Measurements from ENCODE around the gene CSNK1G1.

The CSNK1G1 gene

DNA sequence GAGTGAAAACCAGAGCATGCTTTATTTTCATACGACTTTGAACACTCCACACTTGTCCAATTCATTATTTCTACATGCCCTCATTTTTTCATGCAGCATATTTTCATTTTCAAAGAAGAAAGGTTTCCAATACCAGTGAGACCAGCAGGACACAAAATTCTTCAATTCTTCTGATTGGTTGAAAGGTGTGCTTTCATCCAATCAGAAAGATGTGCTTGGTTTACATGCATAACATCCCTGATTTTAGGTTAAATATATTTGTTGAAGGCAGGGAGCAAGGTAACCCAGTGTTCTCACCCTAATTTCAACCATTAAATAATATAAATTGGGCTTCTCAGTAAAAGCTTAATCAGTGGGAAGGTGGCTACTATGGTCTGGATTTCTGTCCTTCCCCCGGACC is 145.6 kb downstream of the CSNK1G1 start:
- Histone ChIP-seq H3K4me1 (ENCODE audit: insufficient read depth, low read length) (no peaks in the 10 kb centered on the region), H3K9ac (ENCODE audit: low read depth, low read length) (no peak overlapping the region), H3K9me3 (ENCODE audit: insufficient read depth, low read depth, low read length) (no peaks in the 10 kb centered on the region), H3K4me3 (ENCODE audit: low read length) (no peak overlapping the region), H3K36me3 (ENCODE audit: insufficient read depth, low read depth, low read length) (peaks cover 25% of the 10 kb centered on the region), H3K27ac (ENCODE audit: low read length) (no peak overlapping the region), H3K27me3 (ENCODE audit: insufficient read depth, low read length) (no peaks in the 10 kb centered on the region)

DNA sequence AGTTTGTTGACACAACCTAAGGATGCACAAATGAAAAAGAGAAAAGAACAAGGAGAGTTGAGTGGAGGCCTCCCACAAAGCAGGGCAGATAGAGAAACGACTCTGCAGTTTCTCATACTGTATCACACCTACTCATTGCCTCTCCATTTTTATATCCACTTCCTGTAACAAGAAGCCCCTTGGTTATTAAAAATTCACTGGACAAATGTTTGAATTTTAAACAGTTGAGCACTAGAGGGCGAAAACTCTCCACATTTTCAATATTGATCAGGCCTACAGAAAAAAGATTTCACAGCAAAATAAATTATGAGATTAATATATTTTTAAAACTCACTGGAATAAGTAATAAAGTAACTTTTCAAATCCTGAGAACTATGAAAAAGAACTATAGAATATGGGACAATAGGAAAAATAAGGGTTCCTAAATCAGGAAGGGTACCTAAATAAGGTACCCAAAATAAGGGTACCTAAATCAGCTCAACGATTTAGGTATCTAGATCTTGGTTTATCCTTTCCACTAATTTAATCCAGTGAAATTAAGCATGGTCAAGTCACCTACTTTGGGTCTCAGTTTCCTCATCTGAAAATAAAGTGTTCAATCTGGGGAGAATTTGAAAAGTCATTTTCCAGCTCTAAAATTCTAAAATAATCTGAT is 146.2 kb downstream of the CSNK1G1 start:
- Histone ChIP-seq H3K9ac (ENCODE audit: low read depth, low read length) (no peak overlapping the region), H3K36me3 (ENCODE audit: insufficient read depth, low read depth, low read length) (peaks cover 26% of the 10 kb centered on the region), H3K27ac (ENCODE audit: low read length) (no peak overlapping the region), H3K27me3 (ENCODE audit: insufficient read depth, low read length) (no peaks in the 10 kb centered on the region), H3K4me1 (ENCODE audit: insufficient read depth, low read length) (no peaks in the 10 kb centered on the region), H3K4me3 (ENCODE audit: low read length) (no peak overlapping the region), H3K9me3 (ENCODE audit: insufficient read depth, low read depth, low read length) (no peaks in the 10 kb centered on the region)

GRCh38 chr15:64205202-64205601 is 150.8 kb downstream of the CSNK1G1 start:
- peaks cover 27% of the 10 kb centered on the region for H3K36me3 ChIP-seq (ENCODE audit: insufficient read depth, low read depth, low read length)
- no peak overlapping the region for H3K4me3 ChIP-seq (ENCODE audit: low read length)
- H3K27me3 ChIP-seq (ENCODE audit: insufficient read depth, low read length) = no peaks in the 10 kb centered on the region
- H3K9me3 ChIP-seq (ENCODE audit: insufficient read depth, low read depth, low read length) = no peaks in the 10 kb centered on the region
- H3K4me1 ChIP-seq (ENCODE audit: insufficient read depth, low read length) = no peaks in the 10 kb centered on the region
- no peak overlapping the region for H3K9ac ChIP-seq (ENCODE audit: low read depth, low read length)
- no peak overlapping the region for H3K27ac ChIP-seq (ENCODE audit: low read length)

GRCh38 chr15:64197425-64197824 is 158.5 kb downstream of the CSNK1G1 start:
- Histone ChIP-seq H3K9me3 (ENCODE audit: insufficient read depth, low read depth, low read length) (no peaks in the 10 kb centered on the region), H3K4me3 (ENCODE audit: low read length) (no peak overlapping the region), H3K36me3 (ENCODE audit: insufficient read depth, low read depth, low read length) (peaks cover 6% of the 10 kb centered on the region; the same call in 1 of the 2 replicates), H3K4me1 (ENCODE audit: insufficient read depth, low read length) (no peaks in the 10 kb centered on the region), H3K9ac (ENCODE audit: low read depth, low read length) (no peak overlapping the region), H3K27me3 (ENCODE audit: insufficient read depth, low read length) (no peaks in the 10 kb centered on the region), H3K27ac (ENCODE audit: low read length) (no peak overlapping the region)

- Histone ChIP-seq H3K4me3 (ENCODE audit: low read length) (no peak overlapping the region), H3K9me3 (ENCODE audit: insufficient read depth, low read depth, low read length) (no peaks in the 10 kb centered on the region), H3K36me3 (ENCODE audit: insufficient read depth, low read depth, low read length) (no peaks in the 10 kb centered on the region), H3K4me1 (ENCODE audit: insufficient read depth, low read length) (no peaks in the 10 kb centered on the region), H3K27me3 (ENCODE audit: insufficient read depth, low read length) (no peaks in the 10 kb centered on the region), H3K27ac (ENCODE audit: low read length) (no peak overlapping the region), H3K9ac (ENCODE audit: low read depth, low read length) (no peak overlapping the region)
Observed at GRCh38 chr15:64193971-64194370, 162.0 kb downstream of the CSNK1G1 start.

GRCh38 chr15:64191971-64192830 is 163.8 kb downstream of the CSNK1G1 start:
- Histone ChIP-seq H3K9ac (ENCODE audit: low read depth, low read length) (no peak overlapping the region), H3K9me3 (ENCODE audit: insufficient read depth, low read depth, low read length) (no peaks in the 10 kb centered on the region), H3K4me3 (ENCODE audit: low read length) (no peak overlapping the region), H3K4me1 (ENCODE audit: insufficient read depth, low read length) (no peaks in the 10 kb centered on the region), H3K27me3 (ENCODE audit: insufficient read depth, low read length) (no peaks in the 10 kb centered on the region), H3K36me3 (ENCODE audit: insufficient read depth, low read depth, low read length) (no peaks in the 10 kb centered on the region), H3K27ac (ENCODE audit: low read length) (no peak overlapping the region)

DNA sequence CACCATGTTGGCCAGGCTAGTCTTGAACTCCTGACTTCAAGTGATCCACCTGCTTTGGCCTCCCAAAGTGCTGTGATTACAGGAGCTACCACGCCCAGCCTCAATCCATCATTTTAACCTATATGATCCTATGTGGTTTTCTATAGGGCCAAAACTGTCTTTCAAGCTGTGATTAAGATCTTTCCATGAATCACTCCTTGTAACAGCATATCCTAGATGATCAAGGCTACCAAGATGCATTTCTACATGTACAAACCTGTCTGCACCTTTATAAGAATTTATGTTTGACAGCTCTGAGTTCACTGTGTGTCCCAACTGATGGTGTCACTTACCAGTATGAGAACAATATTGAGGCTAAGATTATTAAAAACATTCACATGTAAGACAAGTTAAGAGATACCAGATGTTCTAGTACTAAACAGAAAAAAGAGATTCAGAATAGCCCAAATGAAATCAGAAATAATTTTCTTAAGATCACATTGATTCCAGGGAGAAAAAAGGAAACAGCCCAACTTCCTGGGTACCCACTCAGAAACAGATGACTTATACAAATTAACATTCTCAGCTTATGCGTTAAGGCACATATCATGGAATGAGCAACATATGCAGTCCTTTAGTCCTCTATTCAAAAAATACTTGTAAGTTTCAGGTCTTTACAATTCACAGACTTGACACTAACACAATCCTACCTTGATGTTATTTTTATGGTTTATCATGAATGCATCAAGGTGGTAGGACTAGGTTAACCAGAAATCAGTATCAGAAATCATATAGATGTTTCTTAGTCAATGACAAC is 168.4 kb downstream of the CSNK1G1 start:
- no peak overlapping the region for H3K27ac ChIP-seq (ENCODE audit: low read length)
- H3K9ac ChIP-seq (ENCODE audit: low read depth, low read length) = no peak overlapping the region
- no peaks in the 10 kb centered on the region for H3K9me3 ChIP-seq (ENCODE audit: insufficient read depth, low read depth, low read length)
- H3K4me3 ChIP-seq (ENCODE audit: low read length) = no peak overlapping the region
- no peaks in the 10 kb centered on the region for H3K4me1 ChIP-seq (ENCODE audit: insufficient read depth, low read length)
- H3K27me3 ChIP-seq (ENCODE audit: insufficient read depth, low read length) = no peaks in the 10 kb centered on the region
- H3K36me3 ChIP-seq (ENCODE audit: insufficient read depth, low read depth, low read length) = no peaks in the 10 kb centered on the region

DNA sequence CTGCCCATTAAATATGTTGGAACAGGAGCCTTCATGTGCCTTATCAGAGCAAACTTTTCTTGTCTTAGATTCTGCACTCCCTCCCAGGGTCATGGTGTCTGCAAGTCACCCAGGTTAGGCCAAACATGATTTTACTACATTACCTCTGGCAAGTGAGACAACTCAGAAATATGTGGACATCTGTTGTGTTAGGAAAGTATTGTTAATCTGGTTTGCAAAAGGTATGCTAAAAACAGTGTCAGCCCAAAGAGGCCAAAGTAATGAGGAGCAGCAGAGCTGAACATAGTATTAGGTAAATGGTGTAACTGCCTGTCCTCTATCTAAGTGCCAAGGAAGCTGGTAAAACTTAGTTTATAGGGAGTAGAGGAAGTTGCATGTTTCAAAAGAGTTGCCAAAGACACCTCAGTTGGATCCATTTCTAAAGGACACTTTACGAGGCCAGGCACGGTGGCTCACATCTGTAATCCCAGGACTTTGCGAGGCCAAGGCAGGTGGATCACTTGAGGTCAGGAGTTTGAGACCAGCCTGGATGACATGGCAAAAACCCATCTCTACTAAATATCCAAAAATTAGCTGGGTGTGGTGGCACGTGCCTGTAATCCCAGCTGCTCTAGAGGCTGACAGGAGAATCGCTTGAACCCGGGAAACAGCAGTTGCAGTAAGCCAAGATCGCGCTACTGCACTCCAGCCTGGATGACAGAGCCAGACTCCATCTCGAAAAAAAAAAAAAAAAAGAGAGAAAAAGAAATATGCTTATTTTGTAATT is 170.6 kb downstream of the CSNK1G1 start:
- Histone ChIP-seq H3K9ac (ENCODE audit: low read depth, low read length) (no peak overlapping the region), H3K27me3 (ENCODE audit: insufficient read depth, low read length) (no peaks in the 10 kb centered on the region), H3K27ac (ENCODE audit: low read length) (no peak overlapping the region), H3K4me1 (ENCODE audit: insufficient read depth, low read length) (no peaks in the 10 kb centered on the region), H3K36me3 (ENCODE audit: insufficient read depth, low read depth, low read length) (no peaks in the 10 kb centered on the region), H3K9me3 (ENCODE audit: insufficient read depth, low read depth, low read length) (no peaks in the 10 kb centered on the region), H3K4me3 (ENCODE audit: low read length) (no peak overlapping the region)

DNA sequence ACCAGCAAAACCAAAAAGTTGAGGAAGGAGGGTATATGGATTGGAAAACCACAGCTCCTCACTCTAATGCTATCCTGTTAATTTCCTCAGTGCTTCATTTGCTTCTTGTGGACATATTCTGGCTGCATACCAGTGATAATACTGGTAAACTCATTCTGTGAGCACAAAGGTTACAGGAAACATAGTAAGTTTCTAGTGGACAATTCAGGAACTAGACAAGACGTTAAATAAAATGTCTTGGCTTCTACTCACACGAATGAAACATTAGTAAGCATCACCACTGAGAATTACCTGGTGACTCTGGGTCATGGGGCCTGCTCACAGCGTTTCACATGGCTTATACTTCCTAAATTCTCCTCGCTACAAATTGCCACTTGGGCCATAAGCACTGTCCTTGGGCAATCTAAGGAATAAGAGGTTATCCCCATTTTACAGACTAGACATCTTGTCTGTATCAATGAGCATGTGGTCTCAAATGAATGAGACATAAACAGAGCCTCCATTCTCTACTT is 173.1 kb downstream of the CSNK1G1 start:
- Histone ChIP-seq H3K9ac (ENCODE audit: low read depth, low read length) (no peak overlapping the region), H3K4me3 (ENCODE audit: low read length) (no peak overlapping the region), H3K27me3 (ENCODE audit: insufficient read depth, low read length) (no peaks in the 10 kb centered on the region), H3K9me3 (ENCODE audit: insufficient read depth, low read depth, low read length) (no peaks in the 10 kb centered on the region), H3K27ac (ENCODE audit: low read length) (no peak overlapping the region), H3K4me1 (ENCODE audit: insufficient read depth, low read length) (no peaks in the 10 kb centered on the region), H3K36me3 (ENCODE audit: insufficient read depth, low read depth, low read length) (no peaks in the 10 kb centered on the region)

GRCh38 chr15:64180235-64180824 is 175.6 kb downstream of the CSNK1G1 start:
- Histone ChIP-seq H3K9ac (ENCODE audit: low read depth, low read length) (no peak overlapping the region), H3K4me1 (ENCODE audit: insufficient read depth, low read length) (no peaks in the 10 kb centered on the region), H3K27ac (ENCODE audit: low read length) (no peak overlapping the region), H3K27me3 (ENCODE audit: insufficient read depth, low read length) (no peaks in the 10 kb centered on the region), H3K4me3 (ENCODE audit: low read length) (no peak overlapping the region), H3K9me3 (ENCODE audit: insufficient read depth, low read depth, low read length) (no peaks in the 10 kb centered on the region), H3K36me3 (ENCODE audit: insufficient read depth, low read depth, low read length) (0 out of 2 replicates have a peak, but pooled peaks cover 3% of the 10 kb centered on the region)
